GM23338 (cell line): ENCODE results near the gene SLC17A6.

Experiments
- CREB1 ChIP-seq: fragments of 250-450 bp; sonication (Bioruptor Pico); IDR thresholded peaks from 2 replicates; pipeline ENCODE4 v1.5.0; 2020; ENCODE audit warnings: low read depth, mild to moderate bottlenecking, moderate library complexity
- CTCF ChIP-seq, 2 experiments: fragments of 200-600 bp in 1 of 2; sonication (generic) in 1 of 2; conservative IDR thresholded peaks; 2 replicates each; pipeline versions ENCODE4 v1.5.1 to v1.6.1; 2016 to 2017; ENCODE audit warnings: antibody characterized with exemption in 2 of 2, low read depth in 2 of 2, mild to moderate bottlenecking in 2 of 2, moderate library complexity in 1 of 2
- ETS1 ChIP-seq: IDR thresholded peaks from 2 replicates; pipeline ENCODE4 v1.6.1; 2016; ENCODE audit warnings: antibody characterized with exemption
- EZH2 ChIP-seq: fragments of 200-600 bp; sonication (generic); IDR thresholded peaks from one replicate; pipeline ENCODE4 v1.8.0; 2017; ENCODE audit warnings: antibody characterized with exemption, mild to moderate bottlenecking, low read depth; ENCODE audit not compliant: unreplicated experiment
- EZH2phosphoT487 ChIP-seq: fragments of 200-600 bp; sonication (generic); IDR thresholded peaks from one replicate; pipeline ENCODE4 v1.8.1; 2018; ENCODE audit warnings: antibody characterized with exemption; ENCODE audit not compliant: unreplicated experiment
- JUNB ChIP-seq: IDR thresholded peaks from one replicate; pipeline ENCODE4 v1.6.1; 2016; ENCODE audit warnings: antibody characterized with exemption; ENCODE audit not compliant: unreplicated experiment
- NANOG ChIP-seq: IDR thresholded peaks from 2 replicates; pipeline ENCODE4 v1.6.1; 2016; ENCODE audit warnings: antibody characterized with exemption, borderline replicate concordance
- POLR2AphosphoS5 ChIP-seq: IDR thresholded peaks from 2 replicates; pipeline ENCODE4 v1.6.1; 2016; ENCODE audit warnings: antibody characterized with exemption, low read depth
- REST ChIP-seq: IDR thresholded peaks from one replicate; pipeline ENCODE4 v1.6.1; 2018; ENCODE audit warnings: antibody characterized with exemption; ENCODE audit not compliant: unreplicated experiment
- STAT1 ChIP-seq: IDR thresholded peaks from one replicate; pipeline ENCODE4 v1.6.1; 2016; ENCODE audit warnings: antibody characterized with exemption; ENCODE audit not compliant: unreplicated experiment

DNA sequence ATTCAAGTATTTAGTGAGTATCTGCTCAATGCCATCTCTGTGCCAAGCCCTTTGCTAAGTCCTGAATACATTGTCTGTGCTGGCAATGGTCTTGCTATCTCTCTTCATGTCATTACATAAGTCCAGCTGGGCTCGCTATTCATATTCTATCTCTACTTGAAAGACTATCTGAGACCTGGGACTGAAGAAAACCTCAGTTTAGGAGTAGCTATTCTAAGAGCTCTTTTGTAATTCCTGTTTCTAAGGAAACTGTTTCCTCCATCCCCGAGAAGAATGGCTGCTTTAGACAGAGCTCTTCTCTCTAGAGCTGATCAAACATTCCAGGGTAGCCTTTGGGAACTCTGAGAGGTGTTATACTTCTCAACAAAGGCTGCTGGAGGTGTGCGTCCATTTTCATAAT, 33.0 kb downstream of the SLC17A6 start:
- TF ChIP-seq REST (no peak), CTCF (conservative IDR thresholded peaks at IDR 0.05; ENCODE audit: low read depth in 2 of 2) (no peak), POLR2AphosphoS5 (no peak), EZH2 (no peak), CREB1 (CRISPR knock-in tag) (no peak), JUNB (no peak), EZH2phosphoT487 (no peak), ETS1 (no peak), NANOG (peak; percentile 42; the same call in 1 of the 2 replicates), STAT1 (no peak)
